Epithelial cell of esophagus (primary cell): ENCODE measurements around the gene AFAP1L1.

Source experiments
- DNase-seq: peaks from one replicate; pipeline ENCODE4 v3.0.0; 2010; ENCODE audit warnings: low read depth
- H3K4me3 ChIP-seq: 2 replicates; pipeline ENCODE4 v1.5.1; 2011; ENCODE audit warnings: mild to moderate bottlenecking, low read length, control low read depth
- CTCF ChIP-seq: IDR thresholded peaks from 2 replicates; pipeline ENCODE4 v1.5.1; 2011; ENCODE audit warnings: low read depth, mild to moderate bottlenecking, low read length, control low read depth, inconsistent platforms; ENCODE audit not compliant: insufficient read depth; ENCODE audit errors: missing control alignments

Gene AFAP1L1

GRCh38 chr5:149310947-149311658 is 39.4 kb downstream of the AFAP1L1 start:
- TF ChIP-seq CTCF: no peak
- peak; percentile 87 for DNase-seq
- H3K4me3 ChIP-seq: no peak overlapping the region

- DNase-seq: no peak
- TF ChIP-seq CTCF: no peak
- H3K4me3 ChIP-seq: no peak overlapping the region
Observed at GRCh38 chr5:149313151-149313841, 41.6 kb downstream of the AFAP1L1 start.

GRCh38 chr5:149314571-149315111 is 43.0 kb downstream of the AFAP1L1 start:
- TF ChIP-seq CTCF: peak; percentile 21
- no peak for DNase-seq
- H3K4me3 ChIP-seq: no peak overlapping the region

- no peak for DNase-seq
- no peak overlapping the region for H3K4me3 ChIP-seq
- TF ChIP-seq CTCF: no peak
Observed at GRCh38 chr5:149315753-149316152, 44.1 kb downstream of the AFAP1L1 start.

- TF ChIP-seq CTCF: peak; percentile 85
- peak; percentile 60 for DNase-seq
- H3K4me3 ChIP-seq: no peak overlapping the region
Observed at GRCh38 chr5:149317281-149318048, 45.8 kb downstream of the AFAP1L1 start.

- no peak overlapping the region for H3K4me3 ChIP-seq
- no peak for DNase-seq
- no peak for TF ChIP-seq CTCF
Observed at GRCh38 chr5:149319174-149319573, 47.5 kb downstream of the AFAP1L1 start.
